IPS-18a (cell line): ENCODE data around the gene ACE.

Experiments used
- H3K27ac ChIP-seq: one replicate; pipeline ENCODE4 v1.5.1; 2013; ENCODE audit warnings: low read length
- H3K27me3 ChIP-seq: one replicate; pipeline ENCODE4 v1.6.1; 2013; ENCODE audit warnings: mild to moderate bottlenecking, low read length; ENCODE audit not compliant: control insufficient read depth, insufficient read depth
- H3K36me3 ChIP-seq: one replicate; pipeline ENCODE4 v1.6.1; 2013; ENCODE audit warnings: low read depth, low read length; ENCODE audit not compliant: control insufficient read depth
- H3K4me1 ChIP-seq: one replicate; pipeline ENCODE4 v1.6.1; 2013; ENCODE audit warnings: low read depth, low read length; ENCODE audit not compliant: control insufficient read depth
- H3K4me3 ChIP-seq: one replicate; pipeline ENCODE4 v1.5.1; 2013; ENCODE audit warnings: low read length
- H3K9ac ChIP-seq: one replicate; pipeline ENCODE4 v1.6.1; 2013; ENCODE audit warnings: mild to moderate bottlenecking, low read length, moderate library complexity
- H3K9me3 ChIP-seq: one replicate; pipeline ENCODE4 v1.6.1; 2013; ENCODE audit warnings: low read depth, low read length; ENCODE audit not compliant: control insufficient read depth

ACE gene

DNA sequence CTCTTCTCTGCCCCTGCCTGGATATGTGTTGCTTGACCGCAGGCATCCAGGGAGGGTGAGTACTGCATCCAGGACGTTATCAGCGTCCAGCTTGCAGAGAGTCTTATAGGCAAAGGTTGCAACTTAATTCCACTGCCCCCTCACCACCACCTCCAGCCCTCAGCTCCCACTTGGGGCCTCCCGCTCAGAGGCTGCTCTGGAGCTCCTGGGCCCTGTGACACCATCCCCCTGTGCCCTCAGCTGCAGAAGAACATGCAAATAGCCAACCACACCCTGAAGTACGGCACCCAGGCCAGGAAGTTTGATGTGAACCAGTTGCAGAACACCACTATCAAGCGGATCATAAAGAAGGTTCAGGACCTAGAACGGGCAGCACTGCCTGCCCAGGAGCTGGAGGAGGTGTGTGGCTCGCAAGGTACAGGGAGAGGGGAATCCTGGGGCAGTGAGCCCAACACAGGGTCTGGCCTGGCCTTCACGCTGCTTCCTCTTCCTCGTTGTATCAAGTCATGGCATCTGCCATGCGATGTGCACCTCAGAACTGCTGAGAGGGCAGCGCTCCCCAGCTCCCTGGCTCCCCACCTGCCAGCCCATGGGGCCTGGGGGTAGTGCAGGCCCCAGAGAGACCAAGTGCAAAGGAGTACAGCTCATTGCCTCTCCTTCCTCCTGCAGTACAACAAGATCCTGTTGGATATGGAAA lies 9.6 kb downstream of the ACE start:
- Histone ChIP-seq H3K27ac (no peak overlapping the region), H3K4me1 (no peaks in the 10 kb centered on the region), H3K36me3 (no peaks in the 10 kb centered on the region), H3K9me3 (no peaks in the 10 kb centered on the region), H3K27me3 (no peaks in the 10 kb centered on the region), H3K4me3 (no peak overlapping the region), H3K9ac (no peak overlapping the region)

DNA sequence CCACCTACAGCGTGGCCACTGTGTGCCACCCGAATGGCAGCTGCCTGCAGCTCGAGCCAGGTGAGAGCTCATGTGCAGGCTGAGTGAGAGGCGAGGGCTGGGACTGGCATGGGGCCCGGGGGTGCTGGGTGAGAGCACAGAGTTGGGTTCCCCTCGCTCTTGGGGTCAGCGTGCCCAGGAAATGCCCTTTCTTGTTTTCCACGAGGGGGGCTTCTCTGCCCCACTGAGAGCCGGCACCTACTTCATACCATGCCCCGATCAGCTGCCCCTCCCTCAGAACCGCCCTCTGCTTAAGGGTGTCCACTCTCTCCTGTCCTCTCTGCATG lies 10.1 kb downstream of the ACE start:
- no peaks in the 10 kb centered on the region for H3K27me3 ChIP-seq
- H3K4me3 ChIP-seq, result no peak overlapping the region
- H3K9me3 ChIP-seq, result no peaks in the 10 kb centered on the region
- H3K27ac ChIP-seq, result no peak overlapping the region
- no peak overlapping the region for H3K9ac ChIP-seq
- H3K4me1 ChIP-seq, result no peaks in the 10 kb centered on the region
- no peaks in the 10 kb centered on the region for H3K36me3 ChIP-seq

DNA sequence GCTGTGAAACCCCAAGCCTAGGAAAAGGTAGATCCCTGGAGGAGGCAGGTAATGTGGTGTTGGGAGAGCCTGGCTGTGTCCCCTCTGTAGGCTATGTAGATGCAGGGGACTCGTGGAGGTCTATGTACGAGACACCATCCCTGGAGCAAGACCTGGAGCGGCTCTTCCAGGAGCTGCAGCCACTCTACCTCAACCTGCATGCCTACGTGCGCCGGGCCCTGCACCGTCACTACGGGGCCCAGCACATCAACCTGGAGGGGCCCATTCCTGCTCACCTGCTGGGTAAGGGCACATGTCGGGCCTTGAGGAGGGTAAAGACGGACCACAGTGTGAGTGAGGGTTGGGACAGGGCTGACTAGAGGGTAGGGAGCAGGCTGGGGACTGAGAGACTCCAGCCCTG lies 12.0 kb downstream of the ACE start:
- Histone ChIP-seq H3K36me3 (no peaks in the 10 kb centered on the region), H3K27ac (no peak overlapping the region), H3K4me3 (no peak overlapping the region), H3K9me3 (no peaks in the 10 kb centered on the region), H3K4me1 (no peaks in the 10 kb centered on the region), H3K9ac (no peak overlapping the region), H3K27me3 (no peaks in the 10 kb centered on the region)

DNA sequence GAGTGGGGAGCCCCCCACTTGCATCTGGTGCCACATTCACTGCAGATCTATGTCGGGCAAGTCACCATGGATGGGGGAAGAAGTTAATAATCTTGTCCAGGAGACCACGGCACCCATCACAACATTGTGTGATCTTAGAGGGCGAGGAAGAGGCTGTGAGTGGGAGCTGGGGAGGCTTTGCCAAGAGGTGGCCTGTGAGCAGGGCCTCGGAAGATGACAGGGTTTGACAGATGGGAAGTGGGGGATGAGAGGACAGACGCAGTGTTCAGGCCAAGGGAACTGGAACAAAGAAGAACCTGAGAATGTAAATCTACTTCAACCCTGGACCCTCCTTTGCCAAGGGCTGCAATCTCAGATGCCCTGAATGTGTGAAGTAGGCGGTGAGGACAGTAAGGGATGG lies 12.4 kb downstream of the ACE start:
- Histone ChIP-seq H3K9me3 (no peaks in the 10 kb centered on the region), H3K27ac (no peak overlapping the region), H3K36me3 (no peaks in the 10 kb centered on the region), H3K27me3 (no peaks in the 10 kb centered on the region), H3K4me3 (no peak overlapping the region), H3K4me1 (no peaks in the 10 kb centered on the region), H3K9ac (no peak overlapping the region)

DNA sequence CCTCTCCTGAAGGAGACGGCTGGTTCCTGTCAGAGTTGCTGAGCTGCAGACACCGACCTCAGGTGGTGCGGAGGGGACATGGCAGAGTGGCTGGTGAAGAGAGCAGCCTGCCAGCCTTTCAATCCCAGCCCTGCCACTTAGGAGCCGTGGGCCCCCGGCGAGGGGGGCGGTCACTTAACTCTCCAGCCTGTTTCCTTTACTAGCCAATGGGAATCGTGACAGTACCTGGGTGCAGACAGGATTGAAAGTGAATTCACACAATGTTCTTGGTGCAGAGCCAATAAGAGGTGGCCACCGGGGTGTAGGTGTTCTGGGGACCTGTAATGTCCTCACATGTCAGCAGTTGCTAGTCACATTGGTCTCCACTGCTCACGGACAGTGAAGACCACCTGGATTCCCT lies 13.5 kb downstream of the ACE start:
- H3K9me3 ChIP-seq, result no peaks in the 10 kb centered on the region
- H3K36me3 ChIP-seq, result no peaks in the 10 kb centered on the region
- H3K4me3 ChIP-seq, result no peak overlapping the region
- H3K4me1 ChIP-seq, result no peaks in the 10 kb centered on the region
- no peaks in the 10 kb centered on the region for H3K27me3 ChIP-seq
- H3K27ac ChIP-seq, result no peak overlapping the region
- no peak overlapping the region for H3K9ac ChIP-seq

DNA sequence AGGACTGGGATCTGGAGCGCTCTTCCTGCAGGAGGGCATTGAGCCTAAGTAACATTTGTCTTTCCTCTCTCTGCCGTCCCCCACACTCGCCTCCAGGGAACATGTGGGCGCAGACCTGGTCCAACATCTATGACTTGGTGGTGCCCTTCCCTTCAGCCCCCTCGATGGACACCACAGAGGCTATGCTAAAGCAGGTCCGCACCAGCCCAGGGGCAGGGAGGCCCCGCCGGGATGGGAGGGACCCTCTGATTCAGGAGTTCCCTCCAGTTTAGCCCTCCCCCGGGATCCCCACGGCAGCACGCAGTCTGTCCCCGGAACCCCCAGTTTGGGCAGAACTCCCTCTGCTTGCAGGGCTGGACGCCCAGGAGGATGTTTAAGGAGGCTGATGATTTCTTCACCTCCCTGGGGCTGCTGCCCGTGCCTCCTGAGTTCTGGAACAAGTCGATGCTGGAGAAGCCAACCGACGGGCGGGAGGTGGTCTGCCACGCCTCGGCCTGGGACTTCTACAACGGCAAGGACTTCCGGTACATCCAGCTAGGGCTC lies 14.1 kb downstream of the ACE start:
- no peaks in the 10 kb centered on the region for H3K4me1 ChIP-seq

DNA sequence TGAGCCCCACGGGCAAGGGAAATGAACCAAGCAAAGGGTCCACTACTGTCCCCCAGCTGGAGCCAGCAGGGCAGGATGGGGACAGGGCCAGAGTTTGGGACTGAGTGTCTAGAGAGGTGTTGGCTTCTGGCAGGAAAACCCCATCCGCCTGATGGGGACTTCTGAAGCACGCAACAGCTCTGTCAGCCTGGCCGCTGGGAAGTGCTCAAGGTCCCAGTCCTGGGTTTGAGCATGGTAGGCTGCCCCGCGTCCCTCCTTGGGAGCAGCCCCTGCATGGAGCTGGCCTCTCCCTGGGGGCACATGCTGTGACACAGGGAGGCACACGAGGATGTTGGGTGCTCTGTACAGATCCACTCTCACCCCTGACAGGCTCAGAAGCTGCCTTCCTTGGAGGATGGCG lies 14.6 kb downstream of the ACE start:
- no peaks in the 10 kb centered on the region for H3K36me3 ChIP-seq
- H3K27me3 ChIP-seq, result no peaks in the 10 kb centered on the region
- H3K9ac ChIP-seq, result no peak overlapping the region
- no peaks in the 10 kb centered on the region for H3K4me1 ChIP-seq
- H3K9me3 ChIP-seq, result no peaks in the 10 kb centered on the region
- H3K27ac ChIP-seq, result no peak overlapping the region
- no peak overlapping the region for H3K4me3 ChIP-seq

More for the DNA sequence above, 14.1 kb downstream of the ACE start:
- Histone ChIP-seq H3K27me3 (no peaks in the 10 kb centered on the region), H3K9me3 (no peaks in the 10 kb centered on the region), H3K4me3 (no peak overlapping the region), H3K27ac (no peak overlapping the region), H3K9ac (no peak overlapping the region), H3K36me3 (no peaks in the 10 kb centered on the region)

DNA sequence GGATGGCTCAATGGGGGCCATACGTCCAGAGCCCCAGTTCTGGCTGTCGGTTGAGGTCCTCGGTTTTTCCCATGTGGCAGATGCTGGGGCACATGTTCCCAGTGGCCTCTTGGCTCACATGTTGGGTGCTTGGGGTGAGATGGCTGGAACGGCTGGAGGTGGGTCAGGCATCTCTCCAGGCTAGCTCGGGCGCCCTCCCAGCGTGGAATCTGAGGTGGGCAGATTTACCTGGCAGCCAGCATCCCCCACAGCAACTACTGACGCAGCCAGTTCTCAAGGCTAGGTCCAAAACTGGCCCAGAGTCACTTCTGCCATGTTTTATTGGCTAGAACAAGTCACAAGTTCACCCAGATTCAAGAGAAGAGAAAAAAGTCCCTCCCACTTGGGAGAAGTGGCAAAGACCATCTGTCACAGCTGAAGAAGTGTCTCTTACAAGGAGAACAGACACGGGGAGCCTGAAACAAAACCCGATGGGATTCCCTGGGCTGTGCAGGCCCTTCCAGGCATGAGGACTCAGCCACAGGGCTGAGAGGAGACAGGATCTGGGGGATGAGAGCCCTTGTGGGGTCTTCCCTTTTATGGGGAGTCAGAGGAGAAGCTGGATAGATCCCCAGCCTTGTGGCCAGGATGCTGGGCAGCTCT lies 15.2 kb downstream of the ACE start:
- H3K4me1 ChIP-seq, result no peaks in the 10 kb centered on the region
- H3K27me3 ChIP-seq, result no peaks in the 10 kb centered on the region
- H3K9me3 ChIP-seq, result no peaks in the 10 kb centered on the region
- no peak overlapping the region for H3K4me3 ChIP-seq
- no peak overlapping the region for H3K9ac ChIP-seq
- H3K27ac ChIP-seq, result no peak overlapping the region
- H3K36me3 ChIP-seq, result no peaks in the 10 kb centered on the region

DNA sequence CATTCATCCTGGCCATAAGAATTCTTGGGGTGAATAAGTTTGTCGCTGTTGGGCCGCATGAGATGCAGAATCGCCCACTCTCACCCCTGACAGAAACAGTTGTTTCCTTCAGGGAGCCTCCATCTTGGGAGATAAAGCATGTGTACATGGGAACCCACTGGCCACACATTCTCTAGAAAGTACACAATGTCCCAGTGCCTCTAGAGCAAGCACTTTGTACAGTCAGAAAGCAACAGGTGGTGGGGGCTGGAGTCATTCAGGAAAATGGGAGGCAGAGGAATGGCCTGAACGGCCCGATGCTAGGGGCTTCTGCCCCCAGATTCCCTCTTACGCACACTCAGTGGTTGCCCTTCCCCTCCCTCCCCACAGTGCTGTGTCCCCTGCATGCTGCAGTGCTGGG lies 16.1 kb downstream of the ACE start:
- H3K36me3 ChIP-seq, result no peaks in the 10 kb centered on the region
- no peaks in the 10 kb centered on the region for H3K27me3 ChIP-seq
- H3K9me3 ChIP-seq, result no peaks in the 10 kb centered on the region
- H3K4me1 ChIP-seq, result no peaks in the 10 kb centered on the region
- H3K9ac ChIP-seq, result no peak overlapping the region
- H3K4me3 ChIP-seq, result no peak overlapping the region
- no peak overlapping the region for H3K27ac ChIP-seq

DNA sequence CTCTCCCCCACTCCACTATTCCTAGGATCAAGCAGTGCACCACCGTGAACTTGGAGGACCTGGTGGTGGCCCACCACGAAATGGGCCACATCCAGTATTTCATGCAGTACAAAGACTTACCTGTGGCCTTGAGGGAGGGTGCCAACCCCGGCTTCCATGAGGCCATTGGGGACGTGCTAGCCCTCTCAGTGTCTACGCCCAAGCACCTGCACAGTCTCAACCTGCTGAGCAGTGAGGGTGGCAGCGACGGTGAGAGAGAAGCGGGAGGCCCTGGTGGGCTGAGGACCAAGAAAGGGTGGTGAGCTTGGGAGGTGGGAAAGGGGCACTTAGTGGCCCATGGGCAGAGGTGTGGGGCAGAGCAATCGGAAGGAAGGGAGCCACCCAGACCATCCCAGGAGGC lies 16.6 kb downstream of the ACE start:
- Histone ChIP-seq H3K9me3 (no peaks in the 10 kb centered on the region), H3K36me3 (no peaks in the 10 kb centered on the region), H3K9ac (no peak overlapping the region), H3K27ac (no peak overlapping the region), H3K4me1 (no peaks in the 10 kb centered on the region), H3K27me3 (no peaks in the 10 kb centered on the region), H3K4me3 (no peak overlapping the region)

DNA sequence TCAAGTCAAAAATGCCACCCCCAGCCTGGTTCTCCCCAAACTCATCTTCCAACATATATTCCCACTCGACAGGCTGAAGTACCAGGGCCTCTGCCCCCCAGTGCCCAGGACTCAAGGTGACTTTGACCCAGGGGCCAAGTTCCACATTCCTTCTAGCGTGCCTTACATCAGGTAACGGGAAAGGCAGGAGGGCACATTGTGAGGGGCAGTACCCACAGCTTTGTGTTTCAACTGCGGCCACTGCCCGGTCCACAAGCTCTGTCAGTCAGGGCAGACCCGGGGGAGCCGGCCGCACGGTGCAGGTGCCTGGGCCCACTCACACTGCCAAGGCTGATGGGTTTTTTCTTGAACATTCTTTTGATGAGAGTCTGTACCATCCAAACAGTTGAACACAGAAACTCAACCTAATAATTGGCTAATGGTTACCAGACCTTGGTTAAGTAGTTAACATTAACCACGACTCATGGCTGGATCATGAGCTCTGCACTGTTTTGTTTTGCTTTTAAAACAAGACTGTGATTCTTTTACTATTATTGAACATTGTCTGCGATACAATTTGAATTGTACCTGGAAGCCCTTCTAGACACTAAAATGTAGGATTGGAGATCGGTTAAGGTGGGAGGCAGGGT lies 17.6 kb downstream of the ACE start:
- Histone ChIP-seq H3K36me3 (no peaks in the 10 kb centered on the region), H3K4me1 (no peaks in the 10 kb centered on the region), H3K27me3 (no peaks in the 10 kb centered on the region), H3K4me3 (no peak overlapping the region), H3K27ac (no peak overlapping the region), H3K9ac (no peak overlapping the region), H3K9me3 (no peaks in the 10 kb centered on the region)

DNA sequence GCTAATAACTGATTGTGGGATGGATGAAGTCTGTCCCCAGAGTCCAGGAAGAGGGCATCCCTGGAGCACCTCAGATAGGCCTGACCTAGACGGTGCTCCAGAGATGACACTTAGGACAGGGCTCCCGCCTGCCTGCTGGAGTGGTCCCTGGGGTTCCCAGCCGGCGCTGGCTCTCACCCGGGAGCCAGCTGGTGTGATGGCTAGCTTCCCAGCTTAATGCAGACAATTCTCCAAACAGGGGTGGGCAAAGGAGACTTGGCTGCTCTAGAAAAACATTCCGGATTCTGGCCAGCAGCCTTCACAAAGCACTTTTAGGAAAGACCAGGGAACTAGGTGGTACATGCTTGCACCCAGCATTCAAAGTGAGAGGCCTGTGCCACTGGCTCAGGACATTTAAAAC lies 18.6 kb downstream of the ACE start:
- no peaks in the 10 kb centered on the region for H3K27me3 ChIP-seq
- H3K27ac ChIP-seq, result no peak overlapping the region
- no peaks in the 10 kb centered on the region for H3K4me1 ChIP-seq
- H3K9ac ChIP-seq, result no peak overlapping the region
- H3K4me3 ChIP-seq, result no peak overlapping the region
- H3K9me3 ChIP-seq, result no peaks in the 10 kb centered on the region
- H3K36me3 ChIP-seq, result no peaks in the 10 kb centered on the region
